Heart left ventricle (tissue), 13 donors: ENCODE data around the gene BPHL.
"Not testable (repeated sequence)": the region's sequence is repeated elsewhere in the genome, so short reads cannot be mapped to it uniquely, and the experiment has no call there.

Source experiments
- POLR2A ChIP-seq, 2 donors: fragments of 450-650 bp; IDR thresholded peaks; one replicate each; pipeline ENCODE4 v1.6.1; 2017; ENCODE audit warnings: antibody characterized with exemption in 2 of 2, mild to moderate bottlenecking in 2 of 2, moderate library complexity in 2 of 2
- TF ChIP-seq, protein P1 (sequence below), 12 donors: fragments of 200-600 bp; sonication (generic) in 4 of 12; IDR thresholded peaks; one replicate each; pipeline versions ENCODE4 v1.5.0 to v1.8.0; 2018 to 2022; ENCODE audit warnings: antibody characterized with exemption in 12 of 12, mild to moderate bottlenecking in 5 of 12
- donor health status: ischemic (EF 13 %, LVEDD 7.1; RV severe dilation, severe dysfunction).
- donor health status: DM: no; HTN: yes; CAD: no.
- donor health status: DM: no; HTN: no; CAD: no.
- donor health status: ischemic (EF 25% LVEDD 6.9; RV normal size, moderate dysfunction).
- donor health status: ischemic (EF 25% LVEDD 5.7; RV mildly dilated, moderate dysfunction).
- donor health status: ischemic (EF 35%, LVEDD 5.7; RV mildly dilated, moderate dysfunction).
- donor health status: nonischemic (EF 11% LVEDD 7.7; RV severe dilation, severe dysfunction).
- donor health status: DM: yes; HTN: yes; CAD: no.
- donor health status: PGD.
- donor health status: ischemic (EF 29% LVEDD 5.4; RV normal size, mild dysfunction).
- donor health status: nonischemic (EF 23%, LVEDD 6.1; RV moderate dilation, normal function).

DNA sequence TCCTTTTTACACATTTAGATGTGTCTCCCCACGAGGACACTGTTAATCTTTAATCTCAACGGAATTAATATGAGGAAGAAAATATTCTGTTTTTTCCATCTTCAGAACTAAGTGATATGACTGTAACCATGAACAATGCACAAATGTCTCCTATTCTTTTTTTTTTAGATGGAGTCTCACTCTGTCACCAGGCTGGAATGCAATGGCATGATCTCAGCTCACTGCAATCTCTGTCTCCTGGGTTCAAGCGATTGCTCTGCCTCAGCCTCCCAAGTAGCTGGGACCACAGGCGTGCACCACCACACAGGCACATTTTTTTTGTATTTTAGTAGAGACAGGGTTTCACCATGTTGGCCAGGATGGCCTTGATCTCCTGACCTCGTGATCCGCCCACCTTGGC, 19.4 kb downstream of the BPHL start:
- TF ChIP-seq, protein P1, sequence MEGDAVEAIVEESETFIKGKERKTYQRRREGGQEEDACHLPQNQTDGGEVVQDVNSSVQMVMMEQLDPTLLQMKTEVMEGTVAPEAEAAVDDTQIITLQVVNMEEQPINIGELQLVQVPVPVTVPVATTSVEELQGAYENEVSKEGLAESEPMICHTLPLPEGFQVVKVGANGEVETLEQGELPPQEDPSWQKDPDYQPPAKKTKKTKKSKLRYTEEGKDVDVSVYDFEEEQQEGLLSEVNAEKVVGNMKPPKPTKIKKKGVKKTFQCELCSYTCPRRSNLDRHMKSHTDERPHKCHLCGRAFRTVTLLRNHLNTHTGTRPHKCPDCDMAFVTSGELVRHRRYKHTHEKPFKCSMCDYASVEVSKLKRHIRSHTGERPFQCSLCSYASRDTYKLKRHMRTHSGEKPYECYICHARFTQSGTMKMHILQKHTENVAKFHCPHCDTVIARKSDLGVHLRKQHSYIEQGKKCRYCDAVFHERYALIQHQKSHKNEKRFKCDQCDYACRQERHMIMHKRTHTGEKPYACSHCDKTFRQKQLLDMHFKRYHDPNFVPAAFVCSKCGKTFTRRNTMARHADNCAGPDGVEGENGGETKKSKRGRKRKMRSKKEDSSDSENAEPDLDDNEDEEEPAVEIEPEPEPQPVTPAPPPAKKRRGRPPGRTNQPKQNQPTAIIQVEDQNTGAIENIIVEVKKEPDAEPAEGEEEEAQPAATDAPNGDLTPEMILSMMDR (IDR thresholded peaks at IDR 0.05), result not testable (repeated sequence)
- TF ChIP-seq POLR2A (IDR thresholded peaks at IDR 0.05), result not testable (repeated sequence)
